ENCODE measurements around the gene CHST4. TPM values are rescaled to one million over a fixed set of nuclear protein-coding genes. Genes with fewer than 3 reads are reported as not detected.
A peak's percentile ranks its signal among the peaks of the same experiment; 100 is the strongest.

Gene CHST4
- total RNA-seq, 1 experiment from 2014 or later: 9.9 TPM

GRCh38 chr16:71520550-71520949, 5.7 kb upstream of the CHST4 start:
- H3K36me3 Mint-ChIP-seq: no peaks in the 10 kb centered on the region
- H3K4me3 Mint-ChIP-seq: no peak overlapping the region
- H3K4me1 Mint-ChIP-seq: peaks cover 21% of the 10 kb centered on the region
- no peak for TF ChIP-seq CDX4 (CRISPR knock-in tag; IDR thresholded peaks at IDR 0.05; ENCODE audit: borderline replicate concordance)
- TF ChIP-seq ETV6 (CRISPR knock-in tag; IDR thresholded peaks at IDR 0.05): no peak
- no peak for TF ChIP-seq ZSCAN18 (CRISPR knock-in tag; IDR thresholded peaks at IDR 0.05)
- TF ChIP-seq GRHL2 (CRISPR knock-in tag; IDR thresholded peaks at IDR 0.05; ENCODE audit: insufficient replicate concordance, severe bottlenecking): no peak
- TF ChIP-seq ZNF121 (CRISPR knock-in tag; IDR thresholded peaks at IDR 0.05): no peak
- TF ChIP-seq RORB (CRISPR knock-in tag; IDR thresholded peaks at IDR 0.05): no peak
- TF ChIP-seq HMGA2 (CRISPR knock-in tag; IDR thresholded peaks at IDR 0.05): no peak
- no peak for TF ChIP-seq SMAD4 (CRISPR knock-in tag; IDR thresholded peaks at IDR 0.05)
- TF ChIP-seq ZNF416 (CRISPR knock-in tag; IDR thresholded peaks at IDR 0.05): no peak
- no peak for TF ChIP-seq CREM (CRISPR knock-in tag; IDR thresholded peaks at IDR 0.05)
- no peak for TF ChIP-seq ZNF671 (CRISPR knock-in tag; IDR thresholded peaks at IDR 0.05)
- no peak for TF ChIP-seq MXD4 (CRISPR knock-in tag; IDR thresholded peaks at IDR 0.05; ENCODE audit: borderline replicate concordance)
- no peak for TF ChIP-seq SMAD3 (CRISPR knock-in tag; IDR thresholded peaks at IDR 0.05; ENCODE audit: borderline replicate concordance)
- TF ChIP-seq ZNF219 (CRISPR knock-in tag; IDR thresholded peaks at IDR 0.05; ENCODE audit: borderline replicate concordance): no peak
- no peak for TF ChIP-seq OVOL2 (CRISPR knock-in tag; IDR thresholded peaks at IDR 0.05; ENCODE audit: borderline replicate concordance)
- ATAC-seq (no peak), DNase-seq (ENCODE audit: low spot score) (no peak)
- no peaks in the 10 kb centered on the region for H3K9me3 Mint-ChIP-seq
- POLR2A ChIA-PET: no interaction called here
- CTCF ChIA-PET: interaction anchor here (1.1 to 1.5 kb wide), 2 partner anchors 8 to 27 kb away, joined by 3 read pairs; no protein-coding TSS in a partner anchor
- H3K27me3 Mint-ChIP-seq (ENCODE audit: low read depth): no peaks in the 10 kb centered on the region; the same call in 1 of the 2 replicates
- H3K27ac Mint-ChIP-seq: no peak overlapping the region

GRCh38 chr16:71524566-71525553, 1.4 kb upstream of the CHST4 start:
- peaks cover 45% of the 10 kb centered on the region for H3K4me1 Mint-ChIP-seq
- H3K27ac Mint-ChIP-seq: peak overlapping the region; percentile 99
- H3K36me3 Mint-ChIP-seq: no peaks in the 10 kb centered on the region
- POLR2A ChIA-PET: interaction anchor here (1.0 kb wide), 1 partner anchor 25 kb away, joined by 3 read pairs; no protein-coding TSS in a partner anchor
- peak overlapping the region; percentile 74 for H3K4me3 Mint-ChIP-seq
- DNase-seq (ENCODE audit: low spot score) (no peak), ATAC-seq (no peak)
- no peaks in the 10 kb centered on the region for H3K9me3 Mint-ChIP-seq
- no peaks in the 10 kb centered on the region; the same call in 1 of the 2 replicates for H3K27me3 Mint-ChIP-seq (ENCODE audit: low read depth)
- CTCF ChIA-PET: interaction anchor here (1.0 to 5.5 kb wide), 6 partner anchors 13 to 112 kb away, joined by 3 to 45 read pairs (median 8); no protein-coding TSS in a partner anchor
- TF ChIP-seq NR2C2 (CRISPR knock-in tag; IDR thresholded peaks at IDR 0.05): no peak
- TF ChIP-seq FOXK1 (CRISPR knock-in tag; IDR thresholded peaks at IDR 0.05): no peak
- TF ChIP-seq GTF2I (CRISPR knock-in tag; conservative IDR thresholded peaks at IDR 0.05): no peak
- no peak for TF ChIP-seq FOXP1 (CRISPR knock-in tag; IDR thresholded peaks at IDR 0.05; ENCODE audit: borderline replicate concordance)
- no peak for TF ChIP-seq ZBTB43 (CRISPR knock-in tag; IDR thresholded peaks at IDR 0.05)
- TF ChIP-seq AR (CRISPR knock-in tag; IDR thresholded peaks at IDR 0.05): no peak
- no peak for TF ChIP-seq SMAD3 (CRISPR knock-in tag; IDR thresholded peaks at IDR 0.05; ENCODE audit: borderline replicate concordance)
- TF ChIP-seq USF1 (CRISPR knock-in tag; IDR thresholded peaks at IDR 0.05): no peak
- TF ChIP-seq OVOL2 (CRISPR knock-in tag; IDR thresholded peaks at IDR 0.05; ENCODE audit: borderline replicate concordance): no peak
- TF ChIP-seq ZNF423 (CRISPR knock-in tag; IDR thresholded peaks at IDR 0.05): no peak
- TF ChIP-seq CBFB (CRISPR knock-in tag; IDR thresholded peaks at IDR 0.05; ENCODE audit: low read depth): no peak
- TF ChIP-seq ESRRA (CRISPR knock-in tag; IDR thresholded peaks at IDR 0.05; ENCODE audit: borderline replicate concordance): no peak
- no peak for TF ChIP-seq RELA (CRISPR knock-in tag; IDR thresholded peaks at IDR 0.05; ENCODE audit: borderline replicate concordance)
- TF ChIP-seq ZNF219 (CRISPR knock-in tag; IDR thresholded peaks at IDR 0.05; ENCODE audit: borderline replicate concordance): no peak
- TF ChIP-seq GRHL2 (CRISPR knock-in tag; IDR thresholded peaks at IDR 0.05; ENCODE audit: insufficient replicate concordance, severe bottlenecking): no peak

Data from WTC11 (cell line).